GM23248 (cell line): ENCODE results near the gene STARD8.

Experiments used
- EZH2 ChIP-seq: fragments of 200-600 bp; sonication (generic); IDR thresholded peaks from 2 replicates; pipeline ENCODE4 v1.6.1; 2018; ENCODE audit warnings: antibody characterized with exemption, mild to moderate bottlenecking; ENCODE audit not compliant: insufficient read depth, poor library complexity, severe bottlenecking
- EZH2phosphoT487 ChIP-seq: fragments of 200-600 bp; sonication (generic); IDR thresholded peaks from 2 replicates; pipeline ENCODE4 v1.6.1; 2018; ENCODE audit warnings: antibody characterized with exemption, moderate library complexity, mild to moderate bottlenecking, low read depth; ENCODE audit not compliant: insufficient read depth

DNA sequence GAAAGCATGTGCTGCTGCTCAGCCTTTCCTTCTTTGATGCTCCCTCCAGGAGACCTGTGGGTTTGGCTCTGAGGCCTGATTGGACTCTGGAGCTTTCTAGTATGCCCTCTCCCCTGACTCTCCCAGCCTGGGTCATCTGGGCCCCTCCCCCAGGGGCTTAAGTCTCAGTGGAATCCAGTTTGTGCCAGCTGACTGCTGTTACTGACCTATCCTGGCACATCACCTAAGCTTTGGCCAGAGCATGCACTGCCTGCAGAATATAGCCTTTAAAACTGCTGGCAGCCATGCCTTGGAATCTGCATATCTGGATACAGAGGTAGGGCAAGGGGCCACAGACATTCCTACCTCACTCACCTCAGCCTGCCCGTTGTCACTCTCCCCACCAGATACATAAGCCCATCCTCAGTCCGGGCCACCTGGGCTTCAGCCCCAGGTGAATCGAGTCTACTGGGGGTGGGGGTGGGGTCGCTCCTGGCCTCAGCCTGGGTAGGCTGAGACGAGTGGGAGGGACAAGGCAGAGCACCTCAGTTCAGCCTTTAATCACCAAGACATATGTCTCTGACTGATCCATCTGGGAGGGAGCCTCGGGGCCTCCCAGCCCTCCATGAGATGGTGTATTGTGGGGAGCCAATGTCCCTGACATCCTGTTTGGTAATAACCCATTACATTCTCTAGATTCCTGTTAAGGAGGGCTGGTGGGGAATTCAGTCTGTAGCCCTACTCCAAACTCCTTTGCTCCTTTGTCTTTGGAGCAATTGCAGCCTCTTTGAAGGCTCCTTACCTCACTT is 61.2 kb downstream of the STARD8 start:
- TF ChIP-seq EZH2: no peak
- TF ChIP-seq EZH2phosphoT487: no peak
